A549 (cell line): Measurements from ENCODE around the gene MAN1C1.

Experiments used
- BHLHE40 ChIP-seq: IDR thresholded peaks from 2 replicates; pipeline ENCODE4 v1.6.1; 2012; ENCODE audit warnings: low read depth, low read length, inconsistent platforms
- CTCF ChIP-seq: fragments of >200 bp; sonication (Bioruptor Twin); formaldehyde crosslinking; IDR thresholded peaks from 3 replicates; pipeline ENCODE4 v1.5.1; 2016

- TF ChIP-seq CTCF (no peak), BHLHE40 (no peak)
Measured at GRCh38 chr1:25750923-25751605, 134.5 kb downstream of the MAN1C1 start.
